ENCODE results near the gene RBM11. TPM values are rescaled to one million over a fixed set of nuclear protein-coding genes. Genes with fewer than 3 reads are reported as not detected.
A peak's percentile ranks its signal among the peaks of the same experiment; 100 is the strongest.

Gene RBM11
- total and polyA plus RNA-seq, 9 of the 15 experiments (the other 6 are each of a cell fraction or from before 2014, with no cell fraction given), result 0.98 to 5.3 (median 2.9) TPM

DNA sequence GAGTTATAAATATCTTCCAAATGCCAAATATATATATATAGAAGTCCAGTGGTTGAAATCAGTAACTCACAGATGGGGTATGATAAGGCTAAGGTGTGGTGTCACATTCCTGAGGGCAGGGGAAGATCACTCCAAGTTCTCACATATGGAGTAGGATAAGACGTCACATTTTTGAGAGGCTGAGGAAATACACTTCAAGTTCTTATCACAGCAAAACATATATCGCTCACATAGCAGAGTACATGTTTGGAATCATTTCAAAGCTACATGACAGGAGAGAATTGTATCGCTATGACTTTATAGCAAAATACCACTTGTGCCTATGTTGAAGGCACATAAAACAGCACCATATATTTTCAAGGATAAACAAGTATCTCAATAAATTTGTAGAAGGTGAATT, 55.1 kb downstream of the RBM11 start (continued):
- TF ChIP-seq ZFX (CRISPR knock-in tag; IDR thresholded peaks at IDR 0.05), result no peak
- TF ChIP-seq POLR3G (IDR thresholded peaks at IDR 0.05; ENCODE audit: extremely low read depth, insufficient read length, insufficient replicate concordance), result no peak
- TF ChIP-seq GATAD2A (IDR thresholded peaks at IDR 0.05), result no peak
- peak; percentile 52; the same call in 1 of the 2 replicates for TF ChIP-seq LEF1 (IDR thresholded peaks at IDR 0.05)
- TF ChIP-seq, protein P1, sequence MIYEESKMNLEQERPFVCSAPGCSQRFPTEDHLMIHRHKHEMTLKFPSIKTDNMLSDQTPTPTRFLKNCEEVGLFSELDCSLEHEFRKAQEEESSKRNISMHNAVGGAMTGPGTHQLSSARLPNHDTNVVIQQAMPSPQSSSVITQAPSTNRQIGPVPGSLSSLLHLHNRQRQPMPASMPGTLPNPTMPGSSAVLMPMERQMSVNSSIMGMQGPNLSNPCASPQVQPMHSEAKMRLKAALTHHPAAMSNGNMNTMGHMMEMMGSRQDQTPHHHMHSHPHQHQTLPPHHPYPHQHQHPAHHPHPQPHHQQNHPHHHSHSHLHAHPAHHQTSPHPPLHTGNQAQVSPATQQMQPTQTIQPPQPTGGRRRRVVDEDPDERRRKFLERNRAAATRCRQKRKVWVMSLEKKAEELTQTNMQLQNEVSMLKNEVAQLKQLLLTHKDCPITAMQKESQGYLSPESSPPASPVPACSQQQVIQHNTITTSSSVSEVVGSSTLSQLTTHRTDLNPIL (CRISPR knock-in tag; IDR thresholded peaks at IDR 0.05), result no peak
- TF ChIP-seq, protein P2, sequence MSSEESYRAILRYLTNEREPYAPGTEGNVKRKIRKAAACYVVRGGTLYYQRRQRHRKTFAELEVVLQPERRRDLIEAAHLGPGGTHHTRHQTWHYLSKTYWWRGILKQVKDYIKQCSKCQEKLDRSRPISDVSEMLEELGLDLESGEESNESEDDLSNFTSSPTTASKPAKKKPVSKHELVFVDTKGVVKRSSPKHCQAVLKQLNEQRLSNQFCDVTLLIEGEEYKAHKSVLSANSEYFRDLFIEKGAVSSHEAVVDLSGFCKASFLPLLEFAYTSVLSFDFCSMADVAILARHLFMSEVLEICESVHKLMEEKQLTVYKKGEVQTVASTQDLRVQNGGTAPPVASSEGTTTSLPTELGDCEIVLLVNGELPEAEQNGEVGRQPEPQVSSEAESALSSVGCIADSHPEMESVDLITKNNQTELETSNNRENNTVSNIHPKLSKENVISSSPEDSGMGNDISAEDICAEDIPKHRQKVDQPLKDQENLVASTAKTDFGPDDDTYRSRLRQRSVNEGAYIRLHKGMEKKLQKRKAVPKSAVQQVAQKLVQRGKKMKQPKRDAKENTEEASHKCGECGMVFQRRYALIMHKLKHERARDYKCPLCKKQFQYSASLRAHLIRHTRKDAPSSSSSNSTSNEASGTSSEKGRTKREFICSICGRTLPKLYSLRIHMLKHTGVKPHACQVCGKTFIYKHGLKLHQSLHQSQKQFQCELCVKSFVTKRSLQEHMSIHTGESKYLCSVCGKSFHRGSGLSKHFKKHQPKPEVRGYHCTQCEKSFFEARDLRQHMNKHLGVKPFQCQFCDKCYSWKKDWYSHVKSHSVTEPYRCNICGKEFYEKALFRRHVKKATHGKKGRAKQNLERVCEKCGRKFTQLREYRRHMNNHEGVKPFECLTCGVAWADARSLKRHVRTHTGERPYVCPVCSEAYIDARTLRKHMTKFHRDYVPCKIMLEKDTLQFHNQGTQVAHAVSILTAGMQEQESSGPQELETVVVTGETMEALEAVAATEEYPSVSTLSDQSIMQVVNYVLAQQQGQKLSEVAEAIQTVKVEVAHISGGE (CRISPR knock-in tag; IDR thresholded peaks at IDR 0.05), result no peak
- no peak for TF ChIP-seq SP1 (CRISPR knock-in tag; IDR thresholded peaks at IDR 0.05)
- TF ChIP-seq RBM39 (optimal IDR thresholded peaks at IDR 0.05; ENCODE audit: low read depth, low read length), result no peak
- no peak for TF ChIP-seq KLF1 (tag; IDR thresholded peaks at IDR 0.05)
- TF ChIP-seq PHF20 (IDR thresholded peaks at IDR 0.05; ENCODE audit: partially characterized antibody), result no peak
- peak; percentile 91 for TF ChIP-seq ARID1B (IDR thresholded peaks at IDR 0.05)
- no peak for TF ChIP-seq ZNF175 (CRISPR knock-in tag; IDR thresholded peaks at IDR 0.05; ENCODE audit: low read depth)
- no peak for TF ChIP-seq L3MBTL2 (IDR thresholded peaks at IDR 0.05)
- TF ChIP-seq, protein P3, sequence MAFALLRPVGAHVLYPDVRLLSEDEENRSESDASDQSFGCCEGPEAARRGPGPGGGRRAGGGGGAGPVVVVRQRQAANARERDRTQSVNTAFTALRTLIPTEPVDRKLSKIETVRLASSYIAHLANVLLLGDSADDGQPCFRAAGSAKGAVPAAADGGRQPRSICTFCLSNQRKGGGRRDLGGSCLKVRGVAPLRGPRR (CRISPR knock-in tag; IDR thresholded peaks at IDR 0.05), result no peak
- TF ChIP-seq, protein P4, sequence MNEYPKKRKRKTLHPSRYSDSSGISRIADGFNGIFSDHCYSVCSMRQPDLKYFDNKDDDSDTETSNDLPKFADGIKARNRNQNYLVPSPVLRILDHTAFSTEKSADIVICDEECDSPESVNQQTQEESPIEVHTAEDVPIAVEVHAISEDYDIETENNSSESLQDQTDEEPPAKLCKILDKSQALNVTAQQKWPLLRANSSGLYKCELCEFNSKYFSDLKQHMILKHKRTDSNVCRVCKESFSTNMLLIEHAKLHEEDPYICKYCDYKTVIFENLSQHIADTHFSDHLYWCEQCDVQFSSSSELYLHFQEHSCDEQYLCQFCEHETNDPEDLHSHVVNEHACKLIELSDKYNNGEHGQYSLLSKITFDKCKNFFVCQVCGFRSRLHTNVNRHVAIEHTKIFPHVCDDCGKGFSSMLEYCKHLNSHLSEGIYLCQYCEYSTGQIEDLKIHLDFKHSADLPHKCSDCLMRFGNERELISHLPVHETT (CRISPR knock-in tag; conservative IDR thresholded peaks at IDR 0.05 in 1 of 2, IDR thresholded peaks at IDR 0.05 in 1 of 2), result no peak
- no peak for TF ChIP-seq KAT7 (CRISPR knock-in tag; IDR thresholded peaks at IDR 0.05; ENCODE audit: borderline replicate concordance)
- TF ChIP-seq, protein P5, sequence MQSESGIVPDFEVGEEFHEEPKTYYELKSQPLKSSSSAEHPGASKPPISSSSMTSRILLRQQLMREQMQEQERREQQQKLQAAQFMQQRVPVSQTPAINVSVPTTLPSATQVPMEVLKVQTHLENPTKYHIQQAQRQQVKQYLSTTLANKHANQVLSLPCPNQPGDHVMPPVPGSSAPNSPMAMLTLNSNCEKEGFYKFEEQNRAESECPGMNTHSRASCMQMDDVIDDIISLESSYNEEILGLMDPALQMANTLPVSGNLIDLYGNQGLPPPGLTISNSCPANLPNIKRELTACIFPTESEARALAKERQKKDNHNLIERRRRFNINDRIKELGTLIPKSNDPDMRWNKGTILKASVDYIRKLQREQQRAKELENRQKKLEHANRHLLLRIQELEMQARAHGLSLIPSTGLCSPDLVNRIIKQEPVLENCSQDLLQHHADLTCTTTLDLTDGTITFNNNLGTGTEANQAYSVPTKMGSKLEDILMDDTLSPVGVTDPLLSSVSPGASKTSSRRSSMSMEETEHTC (IDR thresholded peaks at IDR 0.05), result no peak
- TF ChIP-seq, protein P6, sequence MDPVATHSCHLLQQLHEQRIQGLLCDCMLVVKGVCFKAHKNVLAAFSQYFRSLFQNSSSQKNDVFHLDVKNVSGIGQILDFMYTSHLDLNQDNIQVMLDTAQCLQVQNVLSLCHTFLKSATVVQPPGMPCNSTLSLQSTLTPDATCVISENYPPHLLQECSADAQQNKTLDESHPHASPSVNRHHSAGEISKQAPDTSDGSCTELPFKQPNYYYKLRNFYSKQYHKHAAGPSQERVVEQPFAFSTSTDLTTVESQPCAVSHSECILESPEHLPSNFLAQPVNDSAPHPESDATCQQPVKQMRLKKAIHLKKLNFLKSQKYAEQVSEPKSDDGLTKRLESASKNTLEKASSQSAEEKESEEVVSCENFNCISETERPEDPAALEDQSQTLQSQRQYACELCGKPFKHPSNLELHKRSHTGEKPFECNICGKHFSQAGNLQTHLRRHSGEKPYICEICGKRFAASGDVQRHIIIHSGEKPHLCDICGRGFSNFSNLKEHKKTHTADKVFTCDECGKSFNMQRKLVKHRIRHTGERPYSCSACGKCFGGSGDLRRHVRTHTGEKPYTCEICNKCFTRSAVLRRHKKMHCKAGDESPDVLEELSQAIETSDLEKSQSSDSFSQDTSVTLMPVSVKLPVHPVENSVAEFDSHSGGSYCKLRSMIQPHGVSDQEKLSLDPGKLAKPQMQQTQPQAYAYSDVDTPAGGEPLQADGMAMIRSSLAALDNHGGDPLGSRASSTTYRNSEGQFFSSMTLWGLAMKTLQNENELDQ (CRISPR knock-in tag; IDR thresholded peaks at IDR 0.05; ENCODE audit: borderline replicate concordance), result no peak

All from K562 (cell line).